HUES48 (cell line): ENCODE results near the gene MYH14.

Experiments
- H3K27ac ChIP-seq: one replicate; pipeline ENCODE4 v1.7.0; 2013; ENCODE audit warnings: low read depth, low read length, inconsistent platforms
- H3K27me3 ChIP-seq: 2 replicates; pipeline ENCODE4 v1.6.1; 2013; ENCODE audit warnings: mild to moderate bottlenecking, low read length; ENCODE audit not compliant: control insufficient read depth, insufficient read depth
- H3K36me3 ChIP-seq: 2 replicates; pipeline ENCODE4 v1.6.1; 2013; ENCODE audit warnings: low read length; ENCODE audit not compliant: control insufficient read depth, insufficient read depth
- H3K4me1 ChIP-seq: 2 replicates; pipeline ENCODE4 v1.6.1; 2013; ENCODE audit warnings: mild to moderate bottlenecking, low read length; ENCODE audit not compliant: control insufficient read depth, insufficient read depth
- H3K4me3 ChIP-seq: 2 replicates; pipeline ENCODE4 v1.5.1; 2013; ENCODE audit warnings: mild to moderate bottlenecking, low read depth, low read length
- H3K9ac ChIP-seq: 2 replicates; pipeline ENCODE4 v1.6.1; 2013; ENCODE audit warnings: mild to moderate bottlenecking, low read depth, low read length, moderate library complexity
- H3K9me3 ChIP-seq: 2 replicates; pipeline ENCODE4 v1.6.1; 2013; ENCODE audit warnings: low read length; ENCODE audit not compliant: control insufficient read depth, insufficient read depth

The MYH14 gene

GRCh38 chr19:50358483-50359327, 155.3 kb downstream of the MYH14 start:
- H3K9ac ChIP-seq = no peak overlapping the region
- no peaks in the 10 kb centered on the region for H3K27me3 ChIP-seq
- no peaks in the 10 kb centered on the region for H3K36me3 ChIP-seq
- H3K4me3 ChIP-seq = no peak overlapping the region
- H3K9me3 ChIP-seq = no peaks in the 10 kb centered on the region
- no peaks in the 10 kb centered on the region for H3K4me1 ChIP-seq
- no peak overlapping the region for H3K27ac ChIP-seq

GRCh38 chr19:50359328-50359818, 156.0 kb downstream of the MYH14 start:
- H3K9ac ChIP-seq = no peak overlapping the region
- no peaks in the 10 kb centered on the region for H3K9me3 ChIP-seq
- H3K4me3 ChIP-seq = no peak overlapping the region
- H3K27ac ChIP-seq = no peak overlapping the region
- H3K36me3 ChIP-seq = no peaks in the 10 kb centered on the region
- no peaks in the 10 kb centered on the region for H3K27me3 ChIP-seq
- no peaks in the 10 kb centered on the region for H3K4me1 ChIP-seq
